ENCODE measurements around the gene CALHM2.

The CALHM2 gene

GRCh38 chr10:103467406-103467805 lies 15.2 kb upstream of the CALHM2 start:
- no peak for TF ChIP-seq TAF1 (IDR thresholded peaks at IDR 0.05; ENCODE audit: borderline replicate concordance, insufficient read depth, low read length)
- TF ChIP-seq, protein P1, sequence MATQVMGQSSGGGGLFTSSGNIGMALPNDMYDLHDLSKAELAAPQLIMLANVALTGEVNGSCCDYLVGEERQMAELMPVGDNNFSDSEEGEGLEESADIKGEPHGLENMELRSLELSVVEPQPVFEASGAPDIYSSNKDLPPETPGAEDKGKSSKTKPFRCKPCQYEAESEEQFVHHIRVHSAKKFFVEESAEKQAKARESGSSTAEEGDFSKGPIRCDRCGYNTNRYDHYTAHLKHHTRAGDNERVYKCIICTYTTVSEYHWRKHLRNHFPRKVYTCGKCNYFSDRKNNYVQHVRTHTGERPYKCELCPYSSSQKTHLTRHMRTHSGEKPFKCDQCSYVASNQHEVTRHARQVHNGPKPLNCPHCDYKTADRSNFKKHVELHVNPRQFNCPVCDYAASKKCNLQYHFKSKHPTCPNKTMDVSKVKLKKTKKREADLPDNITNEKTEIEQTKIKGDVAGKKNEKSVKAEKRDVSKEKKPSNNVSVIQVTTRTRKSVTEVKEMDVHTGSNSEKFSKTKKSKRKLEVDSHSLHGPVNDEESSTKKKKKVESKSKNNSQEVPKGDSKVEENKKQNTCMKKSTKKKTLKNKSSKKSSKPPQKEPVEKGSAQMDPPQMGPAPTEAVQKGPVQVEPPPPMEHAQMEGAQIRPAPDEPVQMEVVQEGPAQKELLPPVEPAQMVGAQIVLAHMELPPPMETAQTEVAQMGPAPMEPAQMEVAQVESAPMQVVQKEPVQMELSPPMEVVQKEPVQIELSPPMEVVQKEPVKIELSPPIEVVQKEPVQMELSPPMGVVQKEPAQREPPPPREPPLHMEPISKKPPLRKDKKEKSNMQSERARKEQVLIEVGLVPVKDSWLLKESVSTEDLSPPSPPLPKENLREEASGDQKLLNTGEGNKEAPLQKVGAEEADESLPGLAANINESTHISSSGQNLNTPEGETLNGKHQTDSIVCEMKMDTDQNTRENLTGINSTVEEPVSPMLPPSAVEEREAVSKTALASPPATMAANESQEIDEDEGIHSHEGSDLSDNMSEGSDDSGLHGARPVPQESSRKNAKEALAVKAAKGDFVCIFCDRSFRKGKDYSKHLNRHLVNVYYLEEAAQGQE (IDR thresholded peaks at IDR 0.05; ENCODE audit: insufficient read depth in 1 of 2, low read depth in 2 of 2, low read length in 2 of 2), result no peak
- no peak for TF ChIP-seq FOXP2 (optimal IDR thresholded peaks at IDR 0.05; ENCODE audit: borderline replicate concordance, extremely low read depth, extremely low read length, insufficient read depth)
- no peak for TF ChIP-seq POLR2AphosphoS5 (IDR thresholded peaks at IDR 0.05; ENCODE audit: low read depth, low read length)
- TF ChIP-seq SIN3A (IDR thresholded peaks at IDR 0.05; ENCODE audit: borderline replicate concordance, insufficient read depth, low read length), result no peak

GRCh38 chr10:103466734-103467133 lies 14.6 kb upstream of the CALHM2 start:
- TF ChIP-seq, protein P1 (IDR thresholded peaks at IDR 0.05; ENCODE audit: insufficient read depth in 1 of 2, low read depth in 2 of 2, low read length in 2 of 2), result no peak
- TF ChIP-seq SIN3A (IDR thresholded peaks at IDR 0.05; ENCODE audit: borderline replicate concordance, insufficient read depth, low read length) (no peak), POLR2AphosphoS5 (IDR thresholded peaks at IDR 0.05; ENCODE audit: low read depth, low read length) (no peak), TAF1 (IDR thresholded peaks at IDR 0.05; ENCODE audit: borderline replicate concordance, insufficient read depth, low read length) (no peak), FOXP2 (optimal IDR thresholded peaks at IDR 0.05; ENCODE audit: borderline replicate concordance, extremely low read depth, extremely low read length, insufficient read depth) (no peak)

DNA sequence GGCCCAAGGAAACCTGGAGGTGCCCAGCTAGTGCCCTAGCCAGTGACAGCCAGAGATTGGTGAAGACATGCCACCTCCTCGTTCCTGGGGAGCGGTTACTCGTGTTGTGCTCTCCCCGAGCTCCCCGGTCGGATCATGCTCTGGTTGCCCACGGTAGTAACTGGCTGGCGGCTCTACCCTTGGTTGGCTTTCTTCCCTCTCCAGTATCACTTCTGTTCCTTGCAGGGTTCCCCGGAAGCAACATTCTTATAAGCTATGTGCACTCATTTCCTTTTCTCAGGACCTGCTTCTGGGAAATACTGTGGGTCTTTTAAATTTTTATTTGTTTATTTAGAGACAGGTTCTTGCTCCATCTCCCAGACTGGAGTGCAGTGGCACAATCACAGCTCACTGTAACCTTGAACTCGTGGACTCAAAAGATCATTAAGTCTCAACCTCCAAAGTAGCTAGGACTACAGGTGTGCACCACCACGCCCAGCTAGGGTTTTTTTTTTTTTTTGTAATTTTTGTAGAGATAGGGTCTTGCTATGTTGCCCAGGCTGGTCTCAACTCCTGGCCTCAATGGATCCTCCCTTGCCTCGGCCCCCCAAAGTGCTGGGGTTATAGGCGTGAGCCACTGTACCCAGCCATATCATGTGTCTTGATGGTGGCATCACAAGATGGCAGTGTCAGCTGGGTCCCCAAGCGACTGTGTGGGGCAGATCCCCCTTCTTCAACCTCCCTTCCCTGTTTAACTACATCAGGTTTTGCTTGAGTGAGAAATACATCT lies 13.4 kb upstream of the CALHM2 start:
- TF ChIP-seq, protein P1 (IDR thresholded peaks at IDR 0.05; ENCODE audit: insufficient read depth in 1 of 2, low read depth in 2 of 2, low read length in 2 of 2), result no peak
- no peak for TF ChIP-seq TAF1 (IDR thresholded peaks at IDR 0.05; ENCODE audit: borderline replicate concordance, insufficient read depth, low read length)
- no peak for TF ChIP-seq FOXP2 (optimal IDR thresholded peaks at IDR 0.05; ENCODE audit: borderline replicate concordance, extremely low read depth, extremely low read length, insufficient read depth)
- TF ChIP-seq POLR2AphosphoS5 (IDR thresholded peaks at IDR 0.05; ENCODE audit: low read depth, low read length), result no peak
- no peak for TF ChIP-seq SIN3A (IDR thresholded peaks at IDR 0.05; ENCODE audit: borderline replicate concordance, insufficient read depth, low read length)

DNA sequence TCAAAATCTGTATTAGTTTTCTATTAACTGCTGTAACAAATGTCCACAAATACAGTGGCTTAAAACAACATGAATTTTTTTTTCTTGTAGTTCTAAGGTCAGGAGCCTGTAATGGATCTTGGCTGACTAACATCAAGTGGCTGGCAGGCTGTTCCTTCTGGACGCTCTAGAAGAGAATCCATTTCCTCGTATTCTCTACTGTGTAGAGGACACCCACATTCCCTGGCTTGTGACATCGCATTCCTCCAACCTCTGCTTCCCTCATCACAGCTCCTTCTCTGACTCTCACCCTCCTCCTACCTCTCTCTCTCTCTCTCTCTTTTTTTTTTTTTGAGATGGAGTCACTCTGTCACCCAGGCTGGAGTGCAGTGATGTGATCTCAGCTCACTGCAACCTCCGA lies 11.3 kb upstream of the CALHM2 start:
- TF ChIP-seq POLR2AphosphoS5 (IDR thresholded peaks at IDR 0.05; ENCODE audit: low read depth, low read length) (no peak), TAF1 (IDR thresholded peaks at IDR 0.05; ENCODE audit: borderline replicate concordance, insufficient read depth, low read length) (no peak), SIN3A (IDR thresholded peaks at IDR 0.05; ENCODE audit: borderline replicate concordance, insufficient read depth, low read length) (no peak), FOXP2 (optimal IDR thresholded peaks at IDR 0.05; ENCODE audit: borderline replicate concordance, extremely low read depth, extremely low read length, insufficient read depth) (no peak)
- TF ChIP-seq, protein P1 (IDR thresholded peaks at IDR 0.05; ENCODE audit: insufficient read depth in 1 of 2, low read depth in 2 of 2, low read length in 2 of 2), result no peak
